Calu3 (cell line): ENCODE measurements around the gene LIG1. TPM values are rescaled to one million over a fixed set of nuclear protein-coding genes. Genes with fewer than 3 reads are reported as not detected.

Experiments used
- BruUV-seq: library from RNA; stranded (reverse); fragments of 400-500 nt; replicated peaks from 2 replicates; lab custom pipeline; 2021; lab: Mats Ljungman, UMichigan
- CTCF ChIA-PET: fragments of 300-600 bp; sonication (Branson Sonifier 250); formaldehyde crosslinking; loops from one replicate; lab custom pipeline; 2022; ENCODE audit warnings: antibody characterized with exemption; lab: Charles Lee
- DNase-seq: peaks from one replicate; pipeline ENCODE4 v3.0.0; 2022
- H3K27ac Mint-ChIP-seq: one replicate; pipeline ENCODE4 v1.8.0; 2022; ENCODE audit warnings: mixed read lengths; ENCODE audit not compliant: unreplicated experiment
- H3K27me3 Mint-ChIP-seq: one replicate; pipeline ENCODE4 v1.8.0; 2022; ENCODE audit warnings: mixed read lengths; ENCODE audit not compliant: unreplicated experiment
- H3K36me3 Mint-ChIP-seq: one replicate; pipeline ENCODE4 v1.8.0; 2022; ENCODE audit warnings: mild to moderate bottlenecking, moderate library complexity, mixed read lengths; ENCODE audit not compliant: insufficient read depth, unreplicated experiment
- H3K4me1 Mint-ChIP-seq: one replicate; pipeline ENCODE4 v1.8.0; 2022; ENCODE audit warnings: mild to moderate bottlenecking, low read depth, mixed read lengths; ENCODE audit not compliant: unreplicated experiment
- H3K4me3 Mint-ChIP-seq: one replicate; pipeline ENCODE4 v1.8.0; 2022; ENCODE audit warnings: mild to moderate bottlenecking, low read depth, moderate library complexity, mixed read lengths; ENCODE audit not compliant: unreplicated experiment
- H3K9me3 Mint-ChIP-seq: one replicate; pipeline ENCODE4 v1.8.0; 2022; ENCODE audit warnings: low read depth, mixed read lengths; ENCODE audit not compliant: unreplicated experiment
- CTCF ChIP-seq: fragments of 200-600 bp; IDR thresholded peaks from one replicate; pipeline ENCODE4 v1.8.0; 2022; ENCODE audit warnings: antibody characterized with exemption; ENCODE audit not compliant: unreplicated experiment
- intact Hi-C: fragments of 100-400 bp; cut with micrococcal nuclease; formaldehyde crosslinking; loops from one replicate; pipeline ENCODE4 v1.10.0; 2022; ENCODE audit not compliant: unreplicated experiment
- total RNA-seq: library from RNA; stranded (reverse); gene quantifications from 2 replicates; pipeline ENCODE4 v1.2.3, GENCODE V29; 2022

LIG1 gene
- total RNA-seq, 1 experiment from 2014 or later = 99.3 TPM

GRCh38 chr19:48186015-48186414, 15.9 kb upstream of the LIG1 start:
- H3K27ac Mint-ChIP-seq = no peak overlapping the region
- intact Hi-C loops = no loop called here
- CTCF ChIA-PET = no interaction called here
- DNase-seq = no peak
- no TSS peak for BruUV-seq
- no peak overlapping the region for H3K4me3 Mint-ChIP-seq
- no peak for TF ChIP-seq CTCF
- no peaks in the 10 kb centered on the region for H3K9me3 Mint-ChIP-seq
- peaks cover 19% of the 10 kb centered on the region for H3K36me3 Mint-ChIP-seq
- no peaks in the 10 kb centered on the region for H3K27me3 Mint-ChIP-seq
- H3K4me1 Mint-ChIP-seq = no peaks in the 10 kb centered on the region

GRCh38 chr19:48183356-48183755, 13.2 kb upstream of the LIG1 start:
- TSS peak; percentile 11 for BruUV-seq
- TF ChIP-seq CTCF = no peak
- intact Hi-C loops = no loop called here
- CTCF ChIA-PET = no interaction called here
- no peaks in the 10 kb centered on the region for H3K9me3 Mint-ChIP-seq
- DNase-seq = no peak
- H3K36me3 Mint-ChIP-seq = peaks cover 24% of the 10 kb centered on the region
- H3K4me1 Mint-ChIP-seq = no peaks in the 10 kb centered on the region
- H3K27me3 Mint-ChIP-seq = no peaks in the 10 kb centered on the region
- no peak overlapping the region for H3K27ac Mint-ChIP-seq
- H3K4me3 Mint-ChIP-seq = no peak overlapping the region

- intact Hi-C loops = no loop called here
- no TSS peak for BruUV-seq
- Mint-ChIP-seq H3K27me3 (no peaks in the 10 kb centered on the region), H3K36me3 (peaks cover 24% of the 10 kb centered on the region), H3K4me1 (no peaks in the 10 kb centered on the region), H3K27ac (no peak overlapping the region), H3K4me3 (no peak overlapping the region), H3K9me3 (no peaks in the 10 kb centered on the region)
- CTCF ChIA-PET = no interaction called here
- TF ChIP-seq CTCF = peak; percentile 41
- no peak for DNase-seq
Measured at GRCh38 chr19:48182434-48182833, 12.3 kb upstream of the LIG1 start.

- intact Hi-C loops = no loop called here
- no TSS peak for BruUV-seq
- Mint-ChIP-seq H3K27ac (no peak overlapping the region), H3K4me1 (no peaks in the 10 kb centered on the region), H3K36me3 (peaks cover 30% of the 10 kb centered on the region), H3K27me3 (no peaks in the 10 kb centered on the region), H3K4me3 (no peak overlapping the region), H3K9me3 (no peaks in the 10 kb centered on the region)
- DNase-seq = no peak
- CTCF ChIA-PET = no interaction called here
- TF ChIP-seq CTCF = no peak
Measured at GRCh38 chr19:48181505-48181904, 11.4 kb upstream of the LIG1 start.
